Epithelial cell of esophagus (primary cell): Measurements from ENCODE around the gene BBC3.
"Not testable (repeated sequence)": the region's sequence is repeated elsewhere in the genome, so short reads cannot be mapped to it uniquely, and the experiment has no call there.

ENCODE experiments used
- DNase-seq: peaks from one replicate; pipeline ENCODE4 v3.0.0; 2010; ENCODE audit warnings: low read depth
- H3K4me3 ChIP-seq: 2 replicates; pipeline ENCODE4 v1.5.1; 2011; ENCODE audit warnings: mild to moderate bottlenecking, low read length, control low read depth
- TF ChIP-seq, protein P1 (sequence below): IDR thresholded peaks from 2 replicates; pipeline ENCODE4 v1.5.1; 2011; ENCODE audit warnings: low read depth, mild to moderate bottlenecking, low read length, control low read depth, inconsistent platforms; ENCODE audit not compliant: insufficient read depth; ENCODE audit errors: missing control alignments

Gene BBC3

DNA sequence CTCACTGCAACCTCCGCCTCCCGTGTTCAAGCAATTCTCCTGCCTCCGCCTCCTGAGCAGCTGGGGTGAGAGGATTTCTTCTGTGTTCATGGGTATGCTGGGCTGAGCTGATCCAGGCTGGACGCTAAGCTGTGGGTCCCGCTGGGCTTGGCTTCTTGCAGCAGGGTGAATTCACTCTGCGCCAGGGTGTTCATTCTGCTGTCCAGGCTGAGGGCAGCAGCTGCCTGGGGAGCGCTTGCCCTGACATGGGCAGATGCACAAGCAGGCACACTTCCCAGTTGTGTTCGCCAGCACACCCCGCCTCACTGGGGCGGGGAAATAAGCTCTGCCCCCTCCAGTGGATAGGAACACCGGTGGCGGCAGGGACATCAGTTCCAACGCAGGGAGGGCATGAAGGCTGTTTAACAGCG, 36.4 kb upstream of the BBC3 start:
- DNase-seq: no peak
- H3K4me3 ChIP-seq: no peak overlapping the region
- TF ChIP-seq, protein P1, sequence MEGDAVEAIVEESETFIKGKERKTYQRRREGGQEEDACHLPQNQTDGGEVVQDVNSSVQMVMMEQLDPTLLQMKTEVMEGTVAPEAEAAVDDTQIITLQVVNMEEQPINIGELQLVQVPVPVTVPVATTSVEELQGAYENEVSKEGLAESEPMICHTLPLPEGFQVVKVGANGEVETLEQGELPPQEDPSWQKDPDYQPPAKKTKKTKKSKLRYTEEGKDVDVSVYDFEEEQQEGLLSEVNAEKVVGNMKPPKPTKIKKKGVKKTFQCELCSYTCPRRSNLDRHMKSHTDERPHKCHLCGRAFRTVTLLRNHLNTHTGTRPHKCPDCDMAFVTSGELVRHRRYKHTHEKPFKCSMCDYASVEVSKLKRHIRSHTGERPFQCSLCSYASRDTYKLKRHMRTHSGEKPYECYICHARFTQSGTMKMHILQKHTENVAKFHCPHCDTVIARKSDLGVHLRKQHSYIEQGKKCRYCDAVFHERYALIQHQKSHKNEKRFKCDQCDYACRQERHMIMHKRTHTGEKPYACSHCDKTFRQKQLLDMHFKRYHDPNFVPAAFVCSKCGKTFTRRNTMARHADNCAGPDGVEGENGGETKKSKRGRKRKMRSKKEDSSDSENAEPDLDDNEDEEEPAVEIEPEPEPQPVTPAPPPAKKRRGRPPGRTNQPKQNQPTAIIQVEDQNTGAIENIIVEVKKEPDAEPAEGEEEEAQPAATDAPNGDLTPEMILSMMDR: no peak

DNA sequence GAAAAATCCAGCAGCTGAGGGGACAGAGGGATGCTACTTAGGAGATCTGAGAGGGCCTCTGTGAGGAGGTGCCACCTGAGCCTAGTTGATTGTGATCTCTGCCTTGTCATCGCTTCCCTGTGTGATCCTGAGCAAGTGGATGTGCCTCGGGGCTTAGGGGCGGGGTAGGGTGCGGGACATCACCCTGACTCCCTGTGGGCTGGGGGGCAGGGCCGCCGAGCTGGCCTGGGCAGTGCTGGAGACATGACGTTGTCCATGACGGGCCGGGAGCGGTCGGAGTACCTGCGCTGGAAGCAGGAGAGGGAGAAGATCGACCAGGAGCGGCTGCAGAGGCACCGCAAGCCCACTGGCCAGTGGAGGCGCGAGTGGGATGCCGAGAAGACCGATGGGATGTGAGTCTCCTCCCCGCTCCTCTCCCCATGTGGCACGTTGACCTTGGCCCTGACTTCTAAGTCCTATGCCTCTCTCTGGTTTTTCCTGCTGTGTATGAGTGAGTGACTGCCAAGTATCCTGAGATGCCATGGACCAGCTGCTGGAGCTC, 35.5 kb upstream of the BBC3 start:
- no peak for DNase-seq
- no peak overlapping the region for H3K4me3 ChIP-seq
- TF ChIP-seq, protein P1: no peak

GRCh38 chr19:47264629-47265028, 33.6 kb upstream of the BBC3 start:
- no peak for DNase-seq

GRCh38 chr19:47261946-47262793, 31.2 kb upstream of the BBC3 start:
- H3K4me3 ChIP-seq, DNase-seq: not testable (repeated sequence)

More at GRCh38 chr19:47264629-47265028, 33.6 kb upstream of the BBC3 start:
- TF ChIP-seq, protein P1: no peak
- H3K4me3 ChIP-seq: no peak overlapping the region

GRCh38 chr19:47260476-47260875, 29.5 kb upstream of the BBC3 start:
- DNase-seq: no peak
- TF ChIP-seq, protein P1: no peak
- H3K4me3 ChIP-seq: no peak overlapping the region

- no peak overlapping the region for H3K4me3 ChIP-seq
- DNase-seq: no peak
- TF ChIP-seq, protein P1: no peak
These were observed 28.0 kb upstream of the BBC3 start for GRCh38 chr19:47258895-47259555.

- DNase-seq: no peak
- H3K4me3 ChIP-seq: no peak overlapping the region
- TF ChIP-seq, protein P1: no peak
These were observed 27.4 kb upstream of the BBC3 start for GRCh38 chr19:47258434-47258833.
